Testis (tissue), 3 donors: ENCODE data around the gene PIEZO1. TPM values are rescaled to one million over a fixed set of nuclear protein-coding genes. Genes with fewer than 3 reads are reported as not detected.

Experiments
- DNase-seq: peaks from one replicate; pipeline ENCODE4 v3.0.0-alpha.2; 2019
- H3K27ac ChIP-seq, 2 donors: fragments of 200-600 bp; sonication (generic); one replicate each; pipeline ENCODE4 v1.5.1; 2019
- H3K27me3 ChIP-seq: fragments of 200-600 bp; sonication (generic); one replicate; pipeline ENCODE4 v1.5.1; 2019
- H3K36me3 ChIP-seq: fragments of 200-600 bp; sonication (generic); one replicate; pipeline ENCODE4 v1.5.1; 2017; ENCODE audit warnings: low read depth; ENCODE audit errors: missing control alignments
- H3K4me1 ChIP-seq: fragments of 200-600 bp; sonication (generic); one replicate; pipeline ENCODE4 v1.5.1; 2019
- H3K4me3 ChIP-seq, 2 donors: fragments of 200-600 bp; sonication (generic); one replicate each; pipeline ENCODE4 v1.5.1; 2017 to 2019
- H3K9me3 ChIP-seq: fragments of 200-600 bp; sonication (generic); one replicate; pipeline ENCODE4 v1.5.1; 2017
- POLR2A ChIP-seq: fragments of 450-650 bp; IDR thresholded peaks from one replicate; pipeline ENCODE4 v1.6.1; 2017; ENCODE audit warnings: antibody characterized with exemption, mild to moderate bottlenecking, moderate library complexity
- WGBS, 2 donors: methylation state at CpG; one replicate each; pipeline ENCODE4 v1.1.5; 2018; 5-methylcytosine and 5-hydroxymethylcytosine counted together
- intact Hi-C: fragments of 100-400 bp; cut with DNase I; formaldehyde crosslinking; loops from one replicate; pipeline ENCODE4 v1.15.1; 2023; ENCODE audit warnings: low total_unique reads
- polyA plus RNA-seq: library from polyadenylated mRNA; stranded (reverse); fragments of 350-450 nt; fragmentation: Illumina TruSeq; extraction: RNeasy Lipid Tissue Mini Kit (QIAGEN cat#74804); gene quantifications from one replicate; pipeline ENCODE4 v1.2.3, GENCODE V29; 2014; ENCODE audit warnings: low read depth, low replicate concordance; ENCODE audit not compliant: insufficient read depth
- total RNA-seq, 2 donors: library from RNA; depleted of rRNA; stranded (reverse); fragments of >200 nt; gene quantifications; one replicate each; pipeline ENCODE4 v1.2.3, GENCODE V29; 2016
- TF ChIP-seq, protein P1 (sequence below), 3 experiments: fragments of 450-650 bp in 2 of 3; fragments of 200-600 bp in 1 of 3; sonication (generic) in 1 of 3; IDR thresholded peaks; one replicate each; pipeline ENCODE4 v1.5.1; 2016 to 2019; ENCODE audit warnings: antibody characterized with exemption in 3 of 3, mild to moderate bottlenecking in 2 of 3, moderate library complexity in 1 of 3

PIEZO1 gene
- total and polyA plus RNA-seq, 3 donors from 2014 or later: 24.2 to 44.5 (median 40.7) TPM

DNA sequence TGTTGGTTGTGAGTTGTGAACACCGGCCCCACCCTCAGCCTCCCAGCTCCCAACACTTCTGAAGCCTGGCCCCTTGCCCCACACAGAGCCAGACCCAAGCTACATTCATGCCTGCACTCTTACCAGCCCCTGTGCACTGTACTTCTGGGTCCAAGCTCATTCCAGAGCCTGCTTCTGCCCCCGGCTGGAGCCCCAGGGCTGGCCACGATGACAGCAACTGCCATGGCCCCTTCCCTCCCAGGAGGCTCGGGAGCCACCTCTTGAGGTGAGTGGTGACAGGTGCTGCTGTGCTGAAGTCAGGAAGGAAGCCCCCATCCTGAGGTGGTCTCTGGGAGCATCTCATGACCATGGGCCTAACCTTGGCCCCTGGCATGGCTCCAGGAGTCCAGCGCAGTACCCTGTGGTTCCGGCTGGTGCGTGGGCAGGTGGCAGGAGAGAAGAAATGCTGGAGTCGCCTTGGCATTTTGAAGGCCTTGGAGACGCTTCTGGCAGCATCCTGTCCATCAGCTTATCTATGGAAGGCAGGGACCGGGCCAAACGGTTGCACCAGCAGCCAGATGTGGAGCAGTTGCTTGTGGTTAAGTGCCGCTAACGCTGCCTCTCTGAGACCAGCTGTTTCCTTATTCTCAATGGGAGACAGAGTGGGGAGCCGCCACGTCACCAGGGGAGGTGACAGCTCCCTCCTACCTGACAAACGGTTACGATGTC, 14.7 kb upstream of the PIEZO1 start:
- intact Hi-C loops: no loop called here
- Histone ChIP-seq H3K27ac (no peak overlapping the region), H3K27me3 (no peaks in the 10 kb centered on the region), H3K4me1 (peaks cover 6% of the 10 kb centered on the region), H3K36me3 (no peaks in the 10 kb centered on the region), H3K4me3 (no peak overlapping the region), H3K9me3 (no peaks in the 10 kb centered on the region)
- no peak for DNase-seq
- WGBS, 2 donors: 75 to 77% methylated on average over 12 to 17 of the region's 17 CpGs
- TF ChIP-seq POLR2A: no peak
- TF ChIP-seq, protein P1, sequence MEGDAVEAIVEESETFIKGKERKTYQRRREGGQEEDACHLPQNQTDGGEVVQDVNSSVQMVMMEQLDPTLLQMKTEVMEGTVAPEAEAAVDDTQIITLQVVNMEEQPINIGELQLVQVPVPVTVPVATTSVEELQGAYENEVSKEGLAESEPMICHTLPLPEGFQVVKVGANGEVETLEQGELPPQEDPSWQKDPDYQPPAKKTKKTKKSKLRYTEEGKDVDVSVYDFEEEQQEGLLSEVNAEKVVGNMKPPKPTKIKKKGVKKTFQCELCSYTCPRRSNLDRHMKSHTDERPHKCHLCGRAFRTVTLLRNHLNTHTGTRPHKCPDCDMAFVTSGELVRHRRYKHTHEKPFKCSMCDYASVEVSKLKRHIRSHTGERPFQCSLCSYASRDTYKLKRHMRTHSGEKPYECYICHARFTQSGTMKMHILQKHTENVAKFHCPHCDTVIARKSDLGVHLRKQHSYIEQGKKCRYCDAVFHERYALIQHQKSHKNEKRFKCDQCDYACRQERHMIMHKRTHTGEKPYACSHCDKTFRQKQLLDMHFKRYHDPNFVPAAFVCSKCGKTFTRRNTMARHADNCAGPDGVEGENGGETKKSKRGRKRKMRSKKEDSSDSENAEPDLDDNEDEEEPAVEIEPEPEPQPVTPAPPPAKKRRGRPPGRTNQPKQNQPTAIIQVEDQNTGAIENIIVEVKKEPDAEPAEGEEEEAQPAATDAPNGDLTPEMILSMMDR (IDR thresholded peaks at IDR 0.05): no peak

DNA sequence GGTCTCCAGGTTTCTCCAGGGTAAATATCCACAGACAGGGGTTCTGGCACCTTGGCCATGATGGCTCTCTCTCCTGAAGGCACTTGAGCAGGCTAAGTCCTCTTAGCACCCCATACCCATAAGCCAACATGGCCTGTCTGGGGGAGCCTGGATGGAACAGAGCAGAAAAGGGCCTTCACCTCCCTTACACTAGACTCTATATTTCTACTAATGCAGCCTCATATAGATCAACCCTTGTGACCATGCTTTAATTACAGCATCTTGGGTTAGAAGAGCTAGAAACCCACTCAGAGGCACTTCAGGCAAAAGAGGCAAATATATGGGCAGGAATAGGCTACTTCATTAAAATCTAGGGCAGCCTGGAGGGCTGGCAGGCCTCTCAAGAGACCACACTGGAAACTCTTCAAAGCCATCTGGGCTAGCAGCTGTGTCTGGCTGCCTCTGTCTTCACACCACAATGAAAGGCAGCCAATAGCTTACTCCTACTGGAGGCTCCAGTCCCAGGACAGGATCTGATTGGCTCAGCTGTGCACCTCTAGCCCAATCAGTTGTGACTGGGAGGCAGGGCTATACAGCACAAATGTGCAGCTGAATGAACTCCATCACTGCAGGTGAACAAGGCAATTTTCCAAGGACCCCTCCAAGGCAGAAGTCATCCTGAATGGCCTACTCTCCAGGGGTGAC, 13.9 kb upstream of the PIEZO1 start:
- DNase-seq: no peak
- no peak for TF ChIP-seq POLR2A
- TF ChIP-seq, protein P1 (IDR thresholded peaks at IDR 0.05): no peak
- H3K9me3 ChIP-seq: no peaks in the 10 kb centered on the region
- no peak overlapping the region for H3K4me3 ChIP-seq
- H3K27ac ChIP-seq: no peak overlapping the region
- intact Hi-C loops: no loop called here
- H3K27me3 ChIP-seq: no peaks in the 10 kb centered on the region
- H3K36me3 ChIP-seq: no peaks in the 10 kb centered on the region
- peaks cover under 1% of the 10 kb centered on the region for H3K4me1 ChIP-seq

DNA sequence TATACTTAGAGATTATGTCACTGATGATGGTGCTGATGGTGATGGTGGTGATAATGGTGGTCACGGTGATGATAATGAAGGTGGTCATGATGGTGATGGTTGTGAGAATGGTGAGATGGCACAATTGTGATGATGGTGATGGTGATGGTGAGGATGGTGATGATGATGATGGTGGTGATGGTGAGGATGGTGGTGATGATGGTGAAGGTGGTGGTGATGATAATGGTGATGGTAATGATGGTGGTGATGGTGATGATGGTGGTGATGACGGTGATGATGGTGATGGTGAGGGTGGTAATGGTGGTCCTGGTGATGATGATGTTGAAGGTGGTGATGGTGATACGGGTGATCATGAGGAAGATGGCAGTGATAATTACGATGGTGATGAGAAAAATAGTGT, 13.1 kb upstream of the PIEZO1 start:
- no peak overlapping the region for H3K4me3 ChIP-seq
- no peaks in the 10 kb centered on the region for H3K9me3 ChIP-seq
- intact Hi-C loops: no loop called here
- no peak for TF ChIP-seq POLR2A
- TF ChIP-seq, protein P1 (IDR thresholded peaks at IDR 0.05): no peak
- DNase-seq: no peak
- 85 to 89% methylated on average over 4 of the region's 4 CpGs for WGBS, 2 donors
- H3K4me1 ChIP-seq: no peaks in the 10 kb centered on the region
- no peaks in the 10 kb centered on the region for H3K36me3 ChIP-seq
- H3K27me3 ChIP-seq: no peaks in the 10 kb centered on the region
- no peak overlapping the region for H3K27ac ChIP-seq

DNA sequence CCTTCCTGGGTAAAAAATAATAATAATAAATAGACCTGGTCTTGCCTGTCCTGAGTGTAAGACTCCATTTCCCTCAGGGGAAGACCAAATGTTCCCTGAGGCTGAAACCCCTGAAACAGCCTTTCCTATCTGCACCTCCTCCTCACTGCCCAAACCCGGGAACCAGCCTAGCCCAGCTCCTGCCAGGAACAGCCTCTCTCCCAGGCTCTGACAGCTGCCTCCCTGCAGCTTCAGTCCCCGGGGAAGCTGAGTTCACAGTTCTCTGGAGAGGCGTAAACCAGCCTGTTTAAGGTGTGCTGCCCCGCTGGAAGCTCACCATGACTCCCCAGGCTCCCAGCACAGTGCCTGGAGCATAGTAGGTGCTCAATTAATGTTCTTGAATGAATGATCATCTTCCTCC, 11.3 kb upstream of the PIEZO1 start:
- no peak for DNase-seq
- H3K4me3 ChIP-seq: no peak overlapping the region
- no peak overlapping the region for H3K27ac ChIP-seq
- 61 to 68% methylated on average over 2 to 4 of the region's 4 CpGs for WGBS, 2 donors
- intact Hi-C loops: no loop called here
- H3K36me3 ChIP-seq: no peaks in the 10 kb centered on the region
- no peaks in the 10 kb centered on the region for H3K4me1 ChIP-seq
- H3K27me3 ChIP-seq: no peaks in the 10 kb centered on the region
- TF ChIP-seq, protein P1 (IDR thresholded peaks at IDR 0.05): no peak
- no peak for TF ChIP-seq POLR2A
- no peaks in the 10 kb centered on the region for H3K9me3 ChIP-seq
